ENCODE results near the gene EIF4G3. TPM values are rescaled to one million over a fixed set of nuclear protein-coding genes. Genes with fewer than 3 reads are reported as not detected.

EIF4G3 gene
- total and polyA plus RNA-seq, 9 of the 15 experiments (the other 6 are each of a cell fraction or from before 2014, with no cell fraction given), result 6.7 to 40.5 (median 32.1) TPM

GRCh38 chr1:21176586-21177555 lies at the start of gene EIF4G3 (continued):
- TF ChIP-seq MTA2 (IDR thresholded peaks at IDR 0.05; ENCODE audit: low read depth) (no peak), EP300 (IDR thresholded peaks at IDR 0.05; ENCODE audit: low read length) (no peak), NFATC3 (IDR thresholded peaks at IDR 0.05) (peak; percentile 38; the same call in 1 of the 2 replicates), GATAD2B (IDR thresholded peaks at IDR 0.05; ENCODE audit: borderline replicate concordance) (peak; percentile 5; the same call in 1 of the 2 replicates), NCOR1 (IDR thresholded peaks at IDR 0.05) (no peak; the same call in 1 of the 2 replicates), KLF1 (tag; IDR thresholded peaks at IDR 0.05) (no peak), ZBED1 (IDR thresholded peaks at IDR 0.05) (no peak), RB1 (IDR thresholded peaks at IDR 0.05; ENCODE audit: low read depth) (peak; percentile 79), TEAD1 (CRISPR knock-in tag; IDR thresholded peaks at IDR 0.05) (peak in 1 of 2 experiments; percentile 30; a peak in 1 of 4 replicates), FOXA3 (CRISPR knock-in tag; conservative IDR thresholded peaks at IDR 0.05 in 1 of 2, IDR thresholded peaks at IDR 0.05 in 1 of 2) (no peak), ZSCAN29 (IDR thresholded peaks at IDR 0.05) (peak; percentile 78; the same call in 1 of the 2 replicates), ZNF324 (CRISPR knock-in tag; IDR thresholded peaks at IDR 0.05) (no peak), SIRT6 (IDR thresholded peaks at IDR 0.05; ENCODE audit: low read depth, low read length) (no peak), MCM7 (IDR thresholded peaks at IDR 0.05) (no peak), ZNF23 (CRISPR knock-in tag; IDR thresholded peaks at IDR 0.05) (no peak), ATF3 (IDR thresholded peaks at IDR 0.05) (no peak), ATF3 (CRISPR knock-in tag; conservative IDR thresholded peaks at IDR 0.05) (peak; percentile 48; the same call in 1 of the 2 replicates), NEUROD1 (IDR thresholded peaks at IDR 0.05; ENCODE audit: borderline replicate concordance, low read depth, low read length, partially characterized antibody) (no peak), MECOM (CRISPR knock-in tag; IDR thresholded peaks at IDR 0.05) (0 out of 2 replicates have a peak, but pooled peaks have one; percentile 55), STAT5A (IDR thresholded peaks at IDR 0.05; ENCODE audit: borderline replicate concordance, low read length) (no peak), TSC22D4 (tag; IDR thresholded peaks at IDR 0.05) (no peak), CREB3L1 (IDR thresholded peaks at IDR 0.05; ENCODE audit: borderline replicate concordance, low read depth) (peak; percentile 25; the same call in 1 of the 2 replicates), NFXL1 (CRISPR knock-in tag; IDR thresholded peaks at IDR 0.05) (0 out of 2 replicates have a peak, but pooled peaks have one; percentile 26), ZNF146 (CRISPR knock-in tag; IDR thresholded peaks at IDR 0.05; ENCODE audit: unreplicated experiment) (no peak), RBM25 (IDR thresholded peaks at IDR 0.05; ENCODE audit: low read depth, low read length, severe bottlenecking) (no peak), MCM5 (IDR thresholded peaks at IDR 0.05; ENCODE audit: low read depth) (no peak), SREBF2 (CRISPR knock-in tag; IDR thresholded peaks at IDR 0.05) (no peak)
- TF ChIP-seq, protein P1, sequence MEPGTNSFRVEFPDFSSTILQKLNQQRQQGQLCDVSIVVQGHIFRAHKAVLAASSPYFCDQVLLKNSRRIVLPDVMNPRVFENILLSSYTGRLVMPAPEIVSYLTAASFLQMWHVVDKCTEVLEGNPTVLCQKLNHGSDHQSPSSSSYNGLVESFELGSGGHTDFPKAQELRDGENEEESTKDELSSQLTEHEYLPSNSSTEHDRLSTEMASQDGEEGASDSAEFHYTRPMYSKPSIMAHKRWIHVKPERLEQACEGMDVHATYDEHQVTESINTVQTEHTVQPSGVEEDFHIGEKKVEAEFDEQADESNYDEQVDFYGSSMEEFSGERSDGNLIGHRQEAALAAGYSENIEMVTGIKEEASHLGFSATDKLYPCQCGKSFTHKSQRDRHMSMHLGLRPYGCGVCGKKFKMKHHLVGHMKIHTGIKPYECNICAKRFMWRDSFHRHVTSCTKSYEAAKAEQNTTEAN (CRISPR knock-in tag; IDR thresholded peaks at IDR 0.05), result no peak

All from K562 (cell line).